T-helper 22 cell (primary cell): ENCODE data around the gene ADGRG6.
"Not testable (repeated sequence)": the region's sequence is repeated elsewhere in the genome, so short reads cannot be mapped to it uniquely, and the experiment has no call there.

Experiments used
- DNase-seq: peaks from one replicate; pipeline ENCODE4 v3.0.0-alpha.2; 2020; ENCODE audit warnings: low read depth

Gene ADGRG6

GRCh38 chr6:142412241-142412640 is 110.4 kb downstream of the ADGRG6 start:
- no peak for DNase-seq

GRCh38 chr6:142412658-142413057 is 110.9 kb downstream of the ADGRG6 start:
- no peak for DNase-seq

GRCh38 chr6:142413111-142413510 is 111.3 kb downstream of the ADGRG6 start:
- no peak for DNase-seq

- DNase-seq: no peak
These were observed 112.8 kb downstream of the ADGRG6 start for GRCh38 chr6:142414462-142415250.

- DNase-seq: no peak
These were observed 114.4 kb downstream of the ADGRG6 start for GRCh38 chr6:142416179-142416578.

GRCh38 chr6:142416686-142417085 is 114.9 kb downstream of the ADGRG6 start:
- DNase-seq: no peak

GRCh38 chr6:142417331-142417750 is 115.5 kb downstream of the ADGRG6 start:
- no peak for DNase-seq

- DNase-seq: no peak
These were observed 117.3 kb downstream of the ADGRG6 start for GRCh38 chr6:142419071-142419470.

GRCh38 chr6:142420802-142421201 is 119.0 kb downstream of the ADGRG6 start:
- no peak for DNase-seq

- no peak for DNase-seq
These were observed 119.7 kb downstream of the ADGRG6 start for GRCh38 chr6:142421285-142422117.

GRCh38 chr6:142426444-142427132 is 124.8 kb downstream of the ADGRG6 start:
- DNase-seq: not testable (repeated sequence)

GRCh38 chr6:142428468-142428867 is 126.7 kb downstream of the ADGRG6 start:
- DNase-seq: not testable (repeated sequence)

GRCh38 chr6:142429195-142429594 is 127.4 kb downstream of the ADGRG6 start:
- no peak for DNase-seq

GRCh38 chr6:142433419-142433818 is 131.6 kb downstream of the ADGRG6 start:
- no peak for DNase-seq

GRCh38 chr6:142438898-142439297 is 137.1 kb downstream of the ADGRG6 start:
- DNase-seq: no peak

- DNase-seq: no peak
These were observed 138.9 kb downstream of the ADGRG6 start for GRCh38 chr6:142440600-142441293.

GRCh38 chr6:142441716-142442115 is 139.9 kb downstream of the ADGRG6 start:
- no peak for DNase-seq

GRCh38 chr6:142443102-142443501 is 141.3 kb downstream of the ADGRG6 start:
- DNase-seq: no peak

- no peak for DNase-seq
These were observed 141.7 kb downstream of the ADGRG6 start for GRCh38 chr6:142443532-142443931.

- no peak for DNase-seq
These were observed 142.6 kb downstream of the ADGRG6 start for GRCh38 chr6:142444376-142444775.

GRCh38 chr6:142444881-142445301 is 143.1 kb downstream of the ADGRG6 start:
- no peak for DNase-seq

- no peak for DNase-seq
These were observed 144.4 kb downstream of the ADGRG6 start for GRCh38 chr6:142446168-142446567.
